ENCODE results near the gene ABCC11. TPM values are rescaled to one million over a fixed set of nuclear protein-coding genes. Genes with fewer than 3 reads are reported as not detected.
A peak's percentile ranks its signal among the peaks of the same experiment; 100 is the strongest.

The ABCC11 gene
- total and polyA plus RNA-seq, 2 of the 13 experiments (the other 11 are each of a cell fraction or from before 2014, with no cell fraction given), result 1.0 to 1.4 TPM

- TF ChIP-seq ZBED4 (CRISPR knock-in tag; IDR thresholded peaks at IDR 0.05; ENCODE audit: borderline replicate concordance), result peak; percentile 75; the same call in 1 of the 2 replicates
- peak; percentile 95 for TF ChIP-seq FOSL2 (CRISPR knock-in tag; IDR thresholded peaks at IDR 0.05)
- peak; percentile 97 for TF ChIP-seq ZBTB7B (CRISPR knock-in tag; IDR thresholded peaks at IDR 0.05)
- TF ChIP-seq CEBPB (IDR thresholded peaks at IDR 0.05; ENCODE audit: borderline replicate concordance, low read depth, low read length), result peak; percentile 99
- no peak for TF ChIP-seq ETV6 (CRISPR knock-in tag; conservative IDR thresholded peaks at IDR 0.05)
- TF ChIP-seq ZNF44 (CRISPR knock-in tag; IDR thresholded peaks at IDR 0.05), result peak; percentile 78; the same call in 1 of the 2 replicates
- no peak for TF ChIP-seq ZBTB2 (CRISPR knock-in tag; IDR thresholded peaks at IDR 0.05; ENCODE audit: low read depth)
- TF ChIP-seq ZNF235 (CRISPR knock-in tag; IDR thresholded peaks at IDR 0.05; ENCODE audit: borderline replicate concordance), result no peak
- peak; percentile 72 for TF ChIP-seq BORCS8-MEF2B (CRISPR knock-in tag; IDR thresholded peaks at IDR 0.05)
- peak; percentile 85 for TF ChIP-seq TFE3 (CRISPR knock-in tag; IDR thresholded peaks at IDR 0.05)
- no peak for TF ChIP-seq ZNF354B (CRISPR knock-in tag; IDR thresholded peaks at IDR 0.05)
- TF ChIP-seq ZNF142 (CRISPR knock-in tag; IDR thresholded peaks at IDR 0.05), result no peak; the same call in 1 of the 2 replicates
- no peak for TF ChIP-seq ETS1 (CRISPR knock-in tag; IDR thresholded peaks at IDR 0.05)
- no peak for TF ChIP-seq ZNF737 (CRISPR knock-in tag; IDR thresholded peaks at IDR 0.05; ENCODE audit: borderline replicate concordance)
Measured at GRCh38 chr16:48203974-48204824, 43.1 kb downstream of the ABCC11 start (continued).

Measured in HepG2 (cell line).